SU-DHL-6 (cell line): Measurements from ENCODE around the gene RAB1B.

Experiments used
- H2AFZ ChIP-seq: fragments of 200-600 bp; sonication (generic); 2 replicates; pipeline ENCODE4 v1.6.1; 2014; ENCODE audit warnings: low read depth, mild to moderate bottlenecking, moderate library complexity, mixed read lengths, antibody characterized with exemption, low read length; ENCODE audit not compliant: severe bottlenecking
- H3F3A ChIP-seq: fragments of 200-600 bp; shearing (Covaris generic); 2 replicates; pipeline ENCODE4 v1.6.0; 2016; ENCODE audit warnings: antibody characterized with exemption, mild to moderate bottlenecking; ENCODE audit not compliant: insufficient read depth
- H3K27ac ChIP-seq: fragments of 200-600 bp; sonication (generic); 2 replicates; pipeline ENCODE4 v1.5.1; 2016; ENCODE audit warnings: low read depth, mild to moderate bottlenecking, low read length, moderate library complexity, mixed read lengths
- H3K27me3 ChIP-seq: fragments of 200-600 bp; sonication (generic), shearing (Covaris generic); 2 replicates; pipeline ENCODE4 v1.6.0; 2014; ENCODE audit warnings: mild to moderate bottlenecking, low read length
- H3K36me3 ChIP-seq: fragments of 200-600 bp; sonication (generic); 2 replicates; pipeline ENCODE4 v1.6.1; 2014; ENCODE audit warnings: mild to moderate bottlenecking, low read length, mixed read lengths
- H3K4me2 ChIP-seq: fragments of 300-600, 200-600 bp; shearing (Covaris generic), sonication (generic); 2 replicates; pipeline ENCODE4 v1.6.0; 2014; ENCODE audit warnings: low read length, low read depth, mild to moderate bottlenecking; ENCODE audit not compliant: poor library complexity, severe bottlenecking
- H3K4me3 ChIP-seq: fragments of 200-600 bp; sonication (generic); 2 replicates; pipeline ENCODE4 v1.5.1; 2014; ENCODE audit warnings: antibody characterized with exemption, low read length, mild to moderate bottlenecking, mixed read lengths; ENCODE audit not compliant: insufficient read depth, poor library complexity, severe bottlenecking
- H3K79me2 ChIP-seq: fragments of 200-600 bp; sonication (generic); 2 replicates; pipeline ENCODE4 v1.6.1; 2014; ENCODE audit warnings: mild to moderate bottlenecking, low read length, moderate library complexity; ENCODE audit not compliant: insufficient read depth
- H3K9ac ChIP-seq: fragments of 200-600 bp; sonication (generic); 2 replicates; pipeline ENCODE4 v1.7.0; 2014; ENCODE audit warnings: mild to moderate bottlenecking, low read length
- H3K9me2 ChIP-seq: fragments of 200-600 bp; sonication (generic); replicated peaks from 2 replicates; pipeline ENCODE4 v1.6.1; 2014; ENCODE audit warnings: low read length; ENCODE audit not compliant: insufficient read depth
- H3K9me3 ChIP-seq: fragments of 200-600 bp; sonication (generic); 2 replicates; pipeline ENCODE4 v1.6.1; 2014; ENCODE audit warnings: low read length, mixed read lengths; ENCODE audit not compliant: insufficient read depth
- H4K20me1 ChIP-seq: fragments of 200-600 bp; sonication (generic); 2 replicates; pipeline ENCODE4 v1.6.1; 2014; ENCODE audit warnings: low read depth, mild to moderate bottlenecking, antibody characterized with exemption, low read length, moderate library complexity, mixed read lengths
- CTCF ChIP-seq: fragments of 200-600 bp; sonication (generic); IDR thresholded peaks from one replicate; pipeline ENCODE4 v1.5.1; 2017; ENCODE audit warnings: antibody characterized with exemption, mild to moderate bottlenecking, low read length, moderate library complexity; ENCODE audit not compliant: insufficient read depth, poor library complexity, severe bottlenecking
- EZH2phosphoT487 ChIP-seq: fragments of 200-600 bp; sonication (generic), shearing (Covaris generic); conservative IDR thresholded peaks from 2 replicates; pipeline ENCODE4 v1.6.1; 2018; ENCODE audit warnings: mild to moderate bottlenecking, antibody characterized with exemption, low read length, moderate library complexity, mixed read lengths

The RAB1B gene

GRCh38 chr11:66313321-66314185 lies 45.1 kb downstream of the RAB1B start:
- Histone ChIP-seq H2AFZ (no peak overlapping the region), H3K36me3 (no peaks in the 10 kb centered on the region), H3K4me2 (peak overlapping the region; percentile 90), H3K9me3 (no peaks in the 10 kb centered on the region), H3F3A (no peaks in the 10 kb centered on the region), H3K4me3 (peak overlapping the region; percentile 24), H3K79me2 (no peaks in the 10 kb centered on the region), H4K20me1 (no peaks in the 10 kb centered on the region), H3K9me2 (no peaks in the 10 kb centered on the region), H3K27ac (no peak overlapping the region), H3K27me3 (no peaks in the 10 kb centered on the region), H3K9ac (peak overlapping the region; percentile 6; the same call in 1 of the 2 replicates)
- TF ChIP-seq EZH2phosphoT487, result no peak
- no peak for TF ChIP-seq CTCF

DNA sequence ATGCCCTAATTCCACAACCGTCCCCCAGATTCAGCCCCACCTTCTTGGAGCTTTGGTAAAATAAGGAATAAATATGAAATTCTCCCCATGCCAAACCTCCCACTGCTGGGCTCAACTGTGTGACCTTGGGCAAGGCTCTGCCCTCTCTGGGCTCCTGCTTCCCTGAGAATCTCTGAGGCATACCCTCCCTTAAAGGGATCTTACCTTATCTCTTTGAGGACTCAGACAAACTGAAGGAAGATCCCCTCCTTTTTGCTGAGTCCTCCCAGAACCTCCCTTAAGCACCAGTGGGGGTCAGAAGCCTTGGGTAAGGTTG lies 45.7 kb downstream of the RAB1B start:
- no peak overlapping the region for H3K9ac ChIP-seq
- H3K4me2 ChIP-seq, result no peak overlapping the region
- no peak overlapping the region for H3K27ac ChIP-seq

GRCh38 chr11:66314561-66315497 lies 46.4 kb downstream of the RAB1B start:
- H3K36me3 ChIP-seq, result no peaks in the 10 kb centered on the region
- H4K20me1 ChIP-seq, result no peaks in the 10 kb centered on the region
- no peak overlapping the region for H3K4me3 ChIP-seq
- no peaks in the 10 kb centered on the region for H3K9me2 ChIP-seq
- no peaks in the 10 kb centered on the region for H3K79me2 ChIP-seq
- H3K4me2 ChIP-seq, result no peak overlapping the region
- TF ChIP-seq EZH2phosphoT487 (no peak), CTCF (no peak)
- H3K9ac ChIP-seq, result no peak overlapping the region
- H2AFZ ChIP-seq, result no peak overlapping the region
- H3K9me3 ChIP-seq, result no peaks in the 10 kb centered on the region
- no peaks in the 10 kb centered on the region for H3K27me3 ChIP-seq
- H3F3A ChIP-seq, result no peaks in the 10 kb centered on the region
- H3K27ac ChIP-seq, result no peak overlapping the region

More for the DNA sequence above, 45.7 kb downstream of the RAB1B start:
- H4K20me1 ChIP-seq, result no peaks in the 10 kb centered on the region
- no peaks in the 10 kb centered on the region for H3K27me3 ChIP-seq
- H3K79me2 ChIP-seq, result no peaks in the 10 kb centered on the region
- no peaks in the 10 kb centered on the region for H3F3A ChIP-seq
- H3K4me3 ChIP-seq, result no peak overlapping the region
- no peak overlapping the region for H2AFZ ChIP-seq
- no peaks in the 10 kb centered on the region for H3K9me3 ChIP-seq
- TF ChIP-seq EZH2phosphoT487, result no peak
- no peak for TF ChIP-seq CTCF
- no peaks in the 10 kb centered on the region for H3K36me3 ChIP-seq
- H3K9me2 ChIP-seq, result no peaks in the 10 kb centered on the region
